NCI-H524 (cell line): ENCODE results near the gene RGP1.
A peak's percentile ranks its signal among the peaks of the same experiment; 100 is the strongest.

Experiments used
- DNase-seq, 2 experiments: peaks; one replicate each; lab custom pipeline; 2025; lab: John Stamatoyannopoulos, UW

The RGP1 gene

GRCh38 chr9:35719546-35719945 lies 29.5 kb upstream of the RGP1 start:
- DNase-seq, result no peak

DNA sequence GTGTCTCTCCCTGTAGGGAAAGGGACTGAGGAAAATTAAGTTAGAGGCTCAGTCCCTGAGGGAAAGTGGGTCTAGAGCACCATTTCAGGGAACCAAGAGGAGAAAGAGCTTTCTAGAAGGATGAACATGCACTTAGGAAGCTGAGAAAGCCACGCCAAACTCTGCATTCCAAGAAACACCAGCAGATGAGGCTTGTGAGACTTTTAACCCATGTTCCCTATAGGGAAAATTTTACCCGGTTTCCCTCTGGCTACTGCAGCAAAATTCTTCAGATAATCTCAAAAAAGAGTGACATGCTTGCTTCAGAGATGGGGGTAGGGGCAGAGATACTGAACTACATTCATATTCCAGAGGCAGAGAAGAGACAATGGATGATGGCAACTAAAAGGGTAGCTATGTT lies 25.7 kb upstream of the RGP1 start:
- no peak for DNase-seq

DNA sequence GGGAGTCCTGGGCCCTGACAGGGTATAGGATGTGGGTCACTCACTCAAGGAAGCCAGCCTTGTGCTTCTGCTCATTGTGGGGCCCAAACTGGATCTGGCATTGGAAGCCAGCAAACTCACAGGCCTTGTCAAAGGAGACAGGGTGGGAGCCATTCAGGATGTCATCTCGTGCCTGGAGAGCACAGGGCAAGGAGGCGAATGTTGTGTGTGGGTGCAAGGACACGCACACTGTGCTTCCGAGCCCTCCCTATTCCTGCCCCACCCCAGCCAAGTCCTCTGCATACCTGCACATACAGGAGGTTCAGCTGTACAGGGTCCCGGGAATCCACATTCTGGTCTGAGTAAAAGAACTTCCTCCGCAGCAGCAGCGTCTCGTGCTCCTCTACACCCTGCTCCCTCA lies 25.2 kb upstream of the RGP1 start:
- no peak for DNase-seq

- DNase-seq, result no peak
Measured at GRCh38 chr9:35725362-35725761, 23.7 kb upstream of the RGP1 start.

- no peak for DNase-seq
Measured at GRCh38 chr9:35726931-35727330, 22.2 kb upstream of the RGP1 start.

GRCh38 chr9:35727676-35728040 lies 21.4 kb upstream of the RGP1 start:
- no peak for DNase-seq

DNA sequence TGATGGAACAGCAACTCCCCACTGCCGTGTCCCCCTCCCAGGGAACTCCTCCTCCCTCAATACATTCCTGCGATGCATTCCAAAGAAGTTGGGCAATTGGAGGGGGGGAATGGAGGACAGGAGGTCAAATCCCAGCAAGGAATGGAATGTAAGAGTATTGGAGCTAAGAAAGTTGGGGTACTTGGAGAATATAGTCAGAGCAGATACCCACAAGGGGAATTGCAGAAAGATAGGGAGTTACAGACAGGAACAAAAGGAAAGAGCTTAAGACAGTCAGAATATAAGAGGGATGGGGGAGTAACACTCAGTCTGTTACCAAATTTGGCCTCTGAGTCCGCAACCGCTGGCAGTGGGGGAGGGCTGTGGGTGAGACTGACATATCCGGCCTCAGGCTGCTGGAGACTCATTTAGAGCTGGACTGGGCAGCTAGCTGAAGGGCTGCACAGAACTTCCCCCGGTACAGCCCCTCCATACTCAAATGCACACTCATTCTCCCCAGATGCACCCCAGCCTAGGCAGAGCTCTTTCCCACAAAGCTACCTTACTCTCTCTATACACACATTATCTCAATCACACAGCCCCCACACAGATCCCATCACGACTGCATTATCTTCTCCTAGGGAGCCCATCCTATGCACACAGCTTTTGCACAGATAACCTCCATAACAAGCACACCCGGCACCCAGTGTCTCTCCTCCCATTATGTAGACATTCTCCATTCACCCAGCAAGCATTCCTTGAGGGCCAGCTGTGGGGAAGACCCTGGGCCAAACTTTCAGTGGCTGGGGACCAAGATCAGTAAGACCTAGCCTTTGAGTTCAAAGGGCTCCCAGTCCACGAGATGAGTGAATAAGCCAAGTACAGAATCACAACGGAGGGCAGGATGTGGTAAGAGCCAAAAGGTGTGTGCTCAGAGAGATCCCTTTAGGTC lies 20.8 kb upstream of the RGP1 start:
- no peak for DNase-seq

GRCh38 chr9:35729101-35729500 lies 20.0 kb upstream of the RGP1 start:
- no peak for DNase-seq

GRCh38 chr9:35729700-35730485 lies 19.2 kb upstream of the RGP1 start:
- peak in 1 of 2 experiments; percentile 44 for DNase-seq

DNA sequence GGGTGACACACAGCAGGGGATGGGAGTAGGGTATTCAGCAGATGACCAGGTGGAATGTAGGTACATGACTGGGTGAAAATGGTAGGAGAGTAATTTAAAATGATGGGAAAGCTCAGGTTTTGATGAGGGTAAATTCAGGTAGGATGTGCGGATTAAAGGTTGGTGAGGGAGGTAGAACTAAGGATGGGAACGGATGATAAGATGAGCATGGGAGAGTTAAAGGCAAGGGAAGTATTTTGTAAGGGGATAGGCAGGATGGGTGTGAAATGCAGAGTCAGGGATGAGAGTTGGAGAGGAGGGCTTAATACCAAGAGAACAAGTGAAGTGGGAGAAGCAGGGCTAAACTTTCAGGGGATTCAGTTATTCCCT lies 18.6 kb upstream of the RGP1 start:
- no peak for DNase-seq

GRCh38 chr9:35731415-35732184 lies 17.5 kb upstream of the RGP1 start:
- no peak for DNase-seq

- DNase-seq, result peak; percentile 95 to 97
Measured at GRCh38 chr9:35732185-35732799, 16.8 kb upstream of the RGP1 start, which contains the start of the genes CREB3 and TLN1. CREB3 (plus strand) TSS chr9:35732666; CDS start chr9:35732773, 107 bp downstream. TLN1 (minus strand) TSS chr9:35732195; CDS start chr9:35725694, 6,501 bp downstream.

DNA sequence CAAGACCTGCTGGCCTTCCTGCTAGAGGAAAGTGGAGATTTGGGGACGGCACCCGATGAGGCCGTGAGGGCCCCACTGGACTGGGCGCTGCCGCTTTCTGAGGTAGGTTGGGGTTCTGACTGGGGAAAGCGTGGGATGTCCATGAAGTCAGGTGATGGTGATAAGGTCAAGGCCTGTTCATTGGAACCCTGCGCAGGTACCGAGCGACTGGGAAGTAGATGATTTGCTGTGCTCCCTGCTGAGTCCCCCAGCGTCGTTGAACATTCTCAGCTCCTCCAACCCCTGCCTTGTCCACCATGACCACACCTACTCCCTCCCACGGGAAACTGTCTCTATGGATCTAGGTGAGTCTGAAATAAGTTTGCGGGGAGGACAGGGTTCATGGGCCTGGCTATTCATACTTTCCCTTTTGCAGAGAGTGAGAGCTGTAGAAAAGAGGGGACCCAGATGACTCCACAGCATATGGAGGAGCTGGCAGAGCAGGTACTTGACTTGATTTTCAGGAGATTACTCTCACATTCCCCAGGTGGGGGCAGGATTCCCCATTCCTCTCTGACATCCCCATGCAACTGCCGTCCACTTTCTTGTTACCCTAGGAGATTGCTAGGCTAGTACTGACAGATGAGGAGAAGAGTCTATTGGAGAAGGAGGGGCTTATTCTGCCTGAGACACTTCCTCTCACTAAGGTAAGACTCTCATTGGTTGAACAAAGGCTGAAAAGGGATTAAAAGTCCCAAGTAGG lies 16.1 kb upstream of the RGP1 start:
- peak; percentile 86 to 89 for DNase-seq

GRCh38 chr9:35734096-35734495 lies 15.0 kb upstream of the RGP1 start:
- no peak for DNase-seq

GRCh38 chr9:35736201-35736633 lies 12.9 kb upstream of the RGP1 start:
- peak; percentile 71 to 77 for DNase-seq

DNA sequence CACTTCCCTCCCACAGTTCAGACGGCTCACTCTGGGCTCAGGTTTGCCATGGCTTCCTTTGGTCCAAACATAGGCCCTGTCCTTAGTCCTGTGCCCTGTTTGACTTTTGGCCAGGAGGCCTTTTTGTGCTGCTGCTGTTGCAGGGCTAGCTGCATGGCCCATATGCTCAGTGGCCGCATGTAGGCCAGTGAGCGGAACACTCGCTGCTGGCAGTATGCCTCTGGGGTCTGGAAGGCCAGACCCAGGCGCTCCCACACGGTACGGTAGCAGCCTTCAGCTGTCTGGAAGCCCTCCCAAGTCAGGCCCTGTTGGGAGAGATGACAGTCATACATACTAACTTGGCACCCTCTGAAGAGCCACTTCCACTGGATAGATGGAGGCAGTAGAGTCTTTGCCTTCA lies 11.9 kb upstream of the RGP1 start:
- no peak for DNase-seq

DNA sequence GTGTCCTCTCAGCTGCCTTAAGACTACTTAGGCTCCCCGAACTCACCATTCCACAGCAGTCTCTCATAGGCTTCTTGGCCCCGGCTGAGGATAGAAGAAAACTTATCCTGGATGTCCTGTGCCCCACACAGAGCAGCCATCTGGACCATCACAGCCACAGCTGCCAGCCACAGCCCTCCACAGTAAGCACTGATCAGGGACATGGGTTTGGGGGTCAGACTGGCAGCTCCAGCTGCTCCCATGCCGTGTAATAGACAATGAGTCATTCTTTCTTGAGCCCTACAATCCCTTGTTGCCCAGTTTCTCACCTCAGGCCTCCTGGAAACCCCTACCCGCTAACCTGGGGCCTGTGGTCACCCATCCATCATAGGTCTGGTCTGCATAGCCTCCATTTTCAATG lies 10.9 kb upstream of the RGP1 start:
- peak in 1 of 2 experiments; percentile 36 for DNase-seq

GRCh38 chr9:35738924-35739323 lies 10.2 kb upstream of the RGP1 start:
- no peak for DNase-seq

GRCh38 chr9:35740243-35740642 lies 8.8 kb upstream of the RGP1 start:
- no peak for DNase-seq

GRCh38 chr9:35741740-35742139 lies 7.3 kb upstream of the RGP1 start:
- DNase-seq, result no peak

DNA sequence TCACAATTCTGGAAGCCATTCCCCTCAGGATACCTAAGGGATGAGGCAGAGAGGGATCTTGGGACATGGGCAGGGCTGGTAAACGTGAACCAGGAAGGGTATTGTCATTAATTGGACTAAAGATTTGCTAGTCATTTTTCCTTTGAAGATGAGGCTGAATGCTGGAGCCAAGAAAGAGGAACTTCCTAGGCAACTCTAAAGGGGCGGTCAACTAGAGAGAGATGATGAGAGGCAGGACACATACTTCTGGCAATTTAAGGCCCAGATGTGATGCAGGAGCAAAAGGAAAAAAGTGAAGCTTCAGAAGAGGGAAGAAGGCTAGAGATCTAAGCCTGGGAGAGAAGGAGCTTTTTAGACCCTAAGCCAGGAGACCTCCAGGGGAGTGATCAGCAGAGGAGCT lies 5.6 kb upstream of the RGP1 start:
- DNase-seq, result no peak
